GM21825 (cell line): ENCODE measurements around the gene DYNLT1.
"Not testable (repeated sequence)": the region's sequence is repeated elsewhere in the genome, so short reads cannot be mapped to it uniquely, and the experiment has no call there.

Experiments used
- ATAC-seq: cut with Tn5 transposase; IDR thresholded peaks from one replicate; pipeline ENCODE4 v1.9.1; 2021; ENCODE audit warnings: mild to moderate bottlenecking, moderate library complexity; ENCODE audit not compliant: unreplicated experiment

Gene DYNLT1

GRCh38 chr6:158624684-158625682 lies 19.6 kb downstream of the DYNLT1 start:
- no peak for ATAC-seq

DNA sequence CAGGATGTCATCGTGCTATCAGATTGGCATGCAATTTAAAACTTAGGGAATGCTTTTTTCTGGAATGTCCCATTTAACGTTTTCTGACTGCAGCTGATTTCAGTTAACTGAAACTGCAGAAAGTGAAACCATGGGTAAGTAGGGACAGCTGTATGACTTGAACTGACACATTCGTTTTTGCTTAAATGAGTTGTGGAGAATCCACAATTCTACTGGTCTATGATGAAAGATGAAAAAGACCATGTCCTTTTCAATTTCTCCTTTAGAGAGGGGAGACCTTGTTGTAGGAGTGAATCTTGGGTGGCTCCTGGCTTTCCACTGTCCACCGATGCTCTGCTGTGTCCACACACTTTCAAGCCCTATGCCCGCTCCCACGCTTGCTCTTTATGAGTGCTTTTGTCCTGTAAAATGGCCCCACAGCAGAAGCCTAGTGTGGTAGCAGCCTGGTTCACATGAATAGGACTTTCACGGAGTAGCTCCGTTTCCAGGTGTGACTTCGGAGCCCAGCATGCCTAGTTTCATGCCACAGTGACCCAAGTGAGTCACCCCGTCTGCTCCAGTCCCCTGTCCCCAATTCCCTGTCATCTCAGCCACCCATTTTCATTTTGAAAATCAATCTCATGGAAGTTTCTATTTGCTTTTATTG lies 21.9 kb downstream of the DYNLT1 start:
- ATAC-seq = no peak

- ATAC-seq = no peak
Observed at GRCh38 chr6:158621694-158622544, 22.6 kb downstream of the DYNLT1 start.

DNA sequence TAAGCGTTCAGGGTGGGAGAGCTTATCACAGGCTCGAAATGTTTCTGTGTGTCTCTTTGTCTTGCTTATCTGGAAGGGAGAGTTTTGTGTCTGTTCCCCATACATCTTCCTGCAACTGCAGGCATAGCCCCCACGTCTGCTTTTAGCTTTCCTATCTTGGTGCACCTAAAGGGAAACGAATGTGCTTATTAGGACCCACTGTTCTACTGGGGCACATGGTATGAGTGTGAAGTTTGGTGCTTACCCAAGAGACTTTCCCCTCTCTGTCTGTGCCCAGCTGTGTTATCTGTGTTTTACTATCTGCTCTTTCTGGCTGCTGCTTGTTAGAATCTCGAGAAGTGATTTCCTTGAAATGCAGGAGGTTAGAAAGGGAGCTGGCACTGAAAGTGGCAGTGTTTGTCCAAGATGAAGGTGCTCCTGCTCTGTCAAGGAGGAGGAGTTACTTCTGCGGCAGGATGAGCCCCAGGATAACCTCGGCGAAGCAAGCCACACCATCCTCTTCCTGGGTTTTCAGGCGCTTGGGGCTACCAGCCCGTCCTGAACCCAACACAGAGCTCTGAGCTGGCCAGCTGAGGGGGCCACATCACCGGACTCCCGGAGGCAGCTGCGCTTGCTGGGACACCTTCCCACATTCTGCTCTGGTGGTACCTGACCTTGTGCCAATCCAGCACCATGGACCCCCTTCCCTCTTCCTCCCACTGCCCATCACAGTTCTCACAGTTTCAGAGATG lies 23.4 kb downstream of the DYNLT1 start:
- ATAC-seq = no peak

DNA sequence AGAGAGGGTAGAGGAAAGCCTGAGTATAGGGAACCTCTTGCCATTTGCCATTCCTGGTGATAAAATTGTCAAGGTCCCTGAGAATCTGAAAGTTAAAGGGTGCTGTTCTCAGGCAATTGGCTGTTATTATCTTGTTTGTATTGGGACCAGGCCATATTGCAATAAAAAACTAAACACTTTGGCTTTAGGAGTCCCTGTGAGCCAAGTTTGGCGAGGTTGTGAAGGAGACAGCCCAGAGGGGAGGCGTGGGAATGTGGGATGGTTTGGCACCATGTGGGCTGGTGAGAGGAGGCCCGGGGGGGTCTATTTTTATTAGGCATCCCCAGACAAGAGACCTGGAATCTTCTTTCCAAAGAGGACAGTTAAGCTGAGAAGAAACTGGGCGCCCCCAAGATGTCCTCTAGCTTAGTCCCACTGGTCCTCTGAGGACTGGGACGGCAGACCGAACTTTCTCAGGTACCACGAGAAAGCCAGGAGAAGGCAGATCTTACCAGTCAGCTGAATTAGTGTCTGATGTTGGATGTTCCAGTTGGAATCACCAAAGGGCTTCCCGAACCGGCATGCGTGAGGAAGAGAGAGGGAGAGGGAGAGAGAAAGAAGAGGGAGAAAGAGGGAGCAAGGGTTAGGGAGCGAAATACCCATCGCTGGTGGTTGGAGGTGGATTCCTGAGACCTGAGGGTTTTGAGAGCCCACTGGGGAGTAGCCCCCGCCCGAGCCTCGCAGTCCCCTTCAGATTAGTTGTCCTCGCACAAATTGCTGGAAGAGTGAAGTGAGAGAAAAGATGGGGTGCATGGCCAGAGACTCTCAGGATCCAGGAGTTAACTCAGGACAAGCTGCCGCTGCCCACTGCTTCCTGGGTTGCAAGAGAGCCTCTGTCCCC lies 24.4 kb downstream of the DYNLT1 start:
- no peak for ATAC-seq

DNA sequence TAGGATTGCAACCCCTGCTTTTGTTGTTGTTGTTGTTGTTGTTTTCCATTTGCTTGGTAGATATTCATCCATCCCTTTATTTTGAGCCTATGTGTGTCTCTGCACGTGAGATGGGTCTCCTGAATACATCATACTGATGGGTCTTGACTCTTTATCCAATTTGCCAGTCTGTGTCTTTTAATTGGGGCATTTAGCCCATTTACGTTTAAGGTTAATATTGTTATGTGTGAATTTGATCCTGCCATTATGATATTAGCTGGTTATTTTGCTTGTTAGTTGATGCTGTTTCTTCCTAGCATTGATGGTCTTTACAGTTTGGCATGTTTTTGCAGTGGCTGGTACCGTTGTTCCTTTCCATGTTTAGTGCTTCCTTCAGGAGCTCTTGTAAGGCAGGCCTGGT lies 26.3 kb downstream of the DYNLT1 start:
- ATAC-seq = not testable (repeated sequence)

GRCh38 chr6:158614606-158615005 lies 29.9 kb downstream of the DYNLT1 start:
- ATAC-seq = not testable (repeated sequence)

- ATAC-seq = no peak
Observed at GRCh38 chr6:158611541-158612370, 32.8 kb downstream of the DYNLT1 start.

DNA sequence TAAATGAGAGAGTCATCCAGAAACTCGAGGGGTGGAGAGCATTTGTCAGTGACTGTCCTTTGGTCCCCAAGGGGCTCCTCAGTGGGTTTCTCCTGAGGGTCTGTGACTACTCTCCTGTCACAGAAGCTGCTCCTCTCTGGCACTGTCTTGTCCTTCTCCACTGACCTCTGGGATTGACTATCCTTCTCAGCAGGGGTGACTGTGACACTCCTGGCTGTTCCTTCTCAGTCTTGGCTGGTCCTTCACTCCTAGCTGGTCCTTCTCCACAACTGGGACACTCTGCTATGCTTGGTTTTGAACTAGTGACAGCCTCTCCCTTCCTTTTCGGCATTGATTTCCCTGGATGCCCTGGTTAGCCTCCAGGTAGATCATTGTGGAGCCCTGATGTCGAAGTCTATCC lies 33.5 kb downstream of the DYNLT1 start:
- ATAC-seq = no peak

DNA sequence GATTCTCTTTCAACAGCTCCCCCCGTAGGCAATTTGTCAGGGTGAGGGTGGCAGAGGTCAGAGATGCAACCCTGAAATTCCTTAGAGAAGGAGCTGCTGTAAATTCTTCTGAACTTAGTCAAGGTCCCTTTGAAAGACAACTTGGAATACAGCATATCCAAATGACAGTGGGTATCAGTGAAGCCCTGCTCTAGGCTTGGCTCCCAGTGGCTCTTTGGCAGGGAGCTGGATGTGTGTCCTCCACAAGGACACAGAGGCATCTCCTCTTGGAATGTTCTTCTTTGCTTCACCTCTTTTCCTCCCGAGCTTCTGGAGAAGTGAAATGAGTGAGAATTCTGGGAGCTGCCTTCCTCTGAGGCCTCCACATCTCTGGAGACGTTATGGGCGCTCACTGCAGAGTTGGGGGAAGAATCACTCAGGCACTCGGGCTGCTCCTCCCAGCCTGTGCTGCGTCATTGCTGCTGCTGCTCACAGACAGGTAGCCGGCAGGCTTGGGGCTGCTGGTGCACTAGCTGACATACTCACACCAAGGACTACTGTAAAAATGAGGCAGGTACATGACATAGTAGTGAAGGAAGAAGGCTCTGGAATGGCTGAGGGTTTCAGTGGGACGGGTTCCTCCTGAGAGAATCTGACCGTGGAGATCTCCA lies 34.1 kb downstream of the DYNLT1 start:
- ATAC-seq = no peak

- ATAC-seq = no peak
Observed at GRCh38 chr6:158609455-158610155, 34.9 kb downstream of the DYNLT1 start.

DNA sequence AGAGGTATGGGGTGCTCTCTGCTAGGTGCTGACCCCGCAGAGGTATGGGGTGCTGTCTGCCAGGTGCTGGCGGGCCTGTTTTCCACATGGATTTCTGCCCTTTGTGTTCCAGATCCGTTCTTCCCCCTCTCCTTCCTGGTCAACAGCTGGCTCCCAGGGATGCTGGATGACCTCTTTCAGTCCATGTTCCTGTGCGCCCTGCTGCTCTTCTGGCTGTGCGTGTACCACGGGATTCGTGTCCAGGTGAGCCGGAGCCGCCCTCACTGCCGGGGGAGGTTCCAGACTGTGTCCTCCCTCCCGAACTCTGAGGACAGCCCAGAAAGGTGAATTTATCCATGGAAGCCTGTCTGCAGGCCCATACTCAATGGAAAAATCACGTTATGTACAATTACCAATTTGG lies 36.3 kb downstream of the DYNLT1 start:
- no peak for ATAC-seq

- ATAC-seq = no peak
Observed at GRCh38 chr6:158607411-158608170, 37.0 kb downstream of the DYNLT1 start.

DNA sequence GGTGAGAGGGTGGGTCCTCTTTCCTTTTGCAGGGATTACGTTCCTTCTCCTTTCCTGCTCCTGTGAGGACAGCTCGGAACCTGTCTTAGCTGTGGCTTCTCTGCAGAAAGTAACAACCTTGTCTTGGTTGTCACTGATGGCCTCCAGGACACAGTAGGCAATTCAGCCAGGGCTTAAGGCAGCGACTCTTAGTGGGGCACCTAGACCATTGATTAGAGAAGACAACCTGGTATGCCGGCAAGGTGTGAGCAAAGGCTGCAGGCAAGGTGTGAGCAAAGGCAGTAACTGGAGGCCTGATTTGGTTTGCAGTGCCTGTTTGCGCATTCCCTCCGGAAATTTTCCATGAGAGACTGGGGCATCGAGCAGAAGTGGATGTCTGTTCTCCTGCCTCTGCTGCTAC lies 37.6 kb downstream of the DYNLT1 start:
- no peak for ATAC-seq

DNA sequence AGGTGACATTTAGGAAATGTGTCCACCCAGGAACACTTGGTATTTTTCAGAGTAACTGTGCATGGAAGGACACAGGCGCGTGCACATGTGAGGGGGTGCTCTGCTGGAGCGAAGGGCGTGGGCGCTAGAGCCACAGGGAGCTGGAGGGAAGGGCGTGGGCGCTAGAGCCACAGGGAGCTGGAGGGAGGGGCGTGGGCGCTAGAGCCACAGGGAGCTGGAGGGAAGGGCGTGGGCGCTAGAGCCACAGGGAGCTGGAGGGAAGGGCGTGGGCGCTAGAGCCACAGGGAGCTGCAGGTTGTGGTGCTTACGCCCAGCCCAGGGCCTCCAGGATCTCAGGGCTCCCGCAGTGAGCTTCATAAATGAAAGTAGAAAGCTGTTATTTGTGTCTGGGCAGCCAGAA lies 38.5 kb downstream of the DYNLT1 start:
- not testable (repeated sequence) for ATAC-seq

- no peak for ATAC-seq
Observed at GRCh38 chr6:158605266-158605878, 39.2 kb downstream of the DYNLT1 start.
